K562 (cell line): ENCODE results near the gene CHST14. TPM values are rescaled to one million over a fixed set of nuclear protein-coding genes. Genes with fewer than 3 reads are reported as not detected.

ENCODE experiments used
- ATAC-seq: fragments of 200-7000 bp; cut with Tn5 transposase; 3 replicates; pipeline ENCODE4 v1.9.1; 2020; ENCODE audit warnings: moderate library complexity
- BruUV-seq: library from RNA; stranded (reverse); fragments of 400-500 nt; replicated peaks from 2 replicates; lab custom pipeline; 2021; lab: Mats Ljungman, UMichigan
- CTCF ChIA-PET: fragments of 300-600 bp; formaldehyde crosslinking; extraction: SDS; loops from one replicate; lab custom pipeline; 2021; ENCODE audit warnings: low intra/inter-chr PET ratio; lab: Yijun Ruan, JAX
- POLR2A ChIA-PET: fragments of 300-600, 350-650 bp; sonication (Branson Sonifier 250); formaldehyde crosslinking; extraction: SDS; loops from one replicate; lab custom pipeline; 2021; ENCODE audit warnings: antibody characterized with exemption, inconsistent platforms; lab: Yijun Ruan, JAX
- DNase-seq, 4 experiments: peaks; one replicate each; pipeline versions ENCODE4 v3.0.0 to v3.0.0-alpha.2; 2011 to 2018; ENCODE audit warnings: low spot score in 3 of 4, mixed read lengths in 3 of 4; ENCODE audit errors: extremely low read depth in 1 of 4
- FAIRE-seq: peaks from 2 replicates; lab custom pipeline; 2011; peaks lifted over from hg19 to GRCh38; lab: Jason Lieb, UNC
- H2AFZ ChIP-seq: 2 replicates; pipeline ENCODE4 v1.6.0; 2011; ENCODE audit warnings: low read depth, low read length, control low read depth, inconsistent platforms
- H3K27ac ChIP-seq: fragments of 200-600 bp; 3 replicates; pipeline ENCODE4 v1.8.0; 2011; ENCODE audit warnings: low read depth, mild to moderate bottlenecking, control low read depth, inconsistent platforms, low read length, moderate library complexity, mixed read lengths; ENCODE audit errors: extremely low read depth
- H3K27me3 ChIP-seq, 2 experiments: fragments of 300-600 bp in 1 of 2; 2 replicates in 1 of 2; 3 replicates in 1 of 2; pipeline versions ENCODE4 v1.6.0 to v1.8.0; 2011; ENCODE audit warnings: inconsistent platforms in 2 of 2, low read length in 2 of 2, mild to moderate bottlenecking in 1 of 2, mixed read lengths in 1 of 2, moderate library complexity in 1 of 2; ENCODE audit not compliant: control insufficient read depth in 2 of 2, insufficient read depth in 2 of 2
- H3K36me3 ChIP-seq: fragments of 300-600 bp; 3 replicates; pipeline ENCODE4 v1.8.0; 2011; ENCODE audit warnings: mild to moderate bottlenecking, low read length, inconsistent platforms; ENCODE audit not compliant: control insufficient read depth, insufficient read depth
- H3K4me1 ChIP-seq, 2 experiments: fragments of 200-600 bp in 1 of 2; replicated peaks in 1 of 2; 2 replicates in 1 of 2; 3 replicates in 1 of 2; pipeline versions ENCODE4 v1.5.1 to v1.8.0; 2011; ENCODE audit warnings: inconsistent platforms in 2 of 2, low read length in 2 of 2, mild to moderate bottlenecking in 1 of 2, mixed read lengths in 1 of 2, moderate library complexity in 1 of 2; ENCODE audit not compliant: control insufficient read depth in 2 of 2, insufficient read depth in 2 of 2
- H3K4me2 ChIP-seq: 2 replicates; pipeline ENCODE4 v1.6.1; 2011; ENCODE audit warnings: low read length, control low read depth, inconsistent platforms, mixed read lengths; ENCODE audit not compliant: insufficient read depth
- H3K4me3 ChIP-seq: fragments of 200-600 bp; sonication (generic), shearing (Covaris generic); 2 replicates; pipeline ENCODE4 v1.5.1; 2016; ENCODE audit warnings: control low read depth, inconsistent platforms
- H3K79me2 ChIP-seq: fragments of 200-600 bp; 3 replicates; pipeline ENCODE4 v1.8.0; 2011; ENCODE audit warnings: low read length, inconsistent platforms; ENCODE audit not compliant: control insufficient read depth, insufficient read depth
- H3K9ac ChIP-seq, 2 experiments: 2 replicates each; pipeline versions ENCODE4 v1.6.0 to v1.6.1; 2011; ENCODE audit warnings: low read depth in 2 of 2, low read length in 2 of 2, control low read depth in 1 of 2, inconsistent platforms in 1 of 2, mild to moderate bottlenecking in 1 of 2, mixed read lengths in 1 of 2; ENCODE audit not compliant: insufficient read depth in 1 of 2
- H3K9me1 ChIP-seq: one replicate; pipeline ENCODE4 v1.6.0; 2011; ENCODE audit warnings: inconsistent platforms, mild to moderate bottlenecking, low read length, moderate library complexity; ENCODE audit not compliant: control insufficient read depth, insufficient read depth
- H3K9me3 ChIP-seq: replicated peaks from 2 replicates; pipeline ENCODE4 v1.5.1; 2011; ENCODE audit warnings: low read depth, low read length, inconsistent platforms; ENCODE audit not compliant: control insufficient read depth, insufficient read depth
- H4K20me1 ChIP-seq: replicated peaks from 2 replicates; pipeline ENCODE4 v1.6.1; 2011; ENCODE audit warnings: low read length, inconsistent platforms, mixed read lengths; ENCODE audit not compliant: control insufficient read depth, insufficient read depth
- NFIX ChIP-seq: fragments of 250-450 bp; sonication (Bioruptor Pico); IDR thresholded peaks from 2 replicates; pipeline ENCODE4 v1.4.0; 2020; ENCODE audit warnings: low read depth, mild to moderate bottlenecking, moderate library complexity
- SIN3A ChIP-seq, 2 experiments: fragments of 150-350 bp in 1 of 2; IDR thresholded peaks; 2 replicates each; pipeline ENCODE4 v1.6.1; 2011 to 2016; ENCODE audit warnings: borderline replicate concordance in 2 of 2, low read depth in 2 of 2, low read length in 2 of 2, mild to moderate bottlenecking in 2 of 2, moderate library complexity in 2 of 2; ENCODE audit not compliant: control insufficient read depth in 1 of 2
- SMAD2 ChIP-seq: fragments of 150-350 bp; IDR thresholded peaks from 2 replicates; pipeline ENCODE4 v1.6.1; 2014; ENCODE audit warnings: low read depth, mild to moderate bottlenecking, low read length
- TCF7L2 ChIP-seq: fragments of 150-350 bp; IDR thresholded peaks from 2 replicates; pipeline ENCODE4 v1.6.1; 2016; ENCODE audit warnings: low read depth, mild to moderate bottlenecking, low read length, moderate library complexity
- THRAP3 ChIP-seq: fragments of 450-650 bp; IDR thresholded peaks from 2 replicates; pipeline ENCODE4 v1.6.1; 2016; ENCODE audit warnings: mild to moderate bottlenecking, inconsistent platforms, borderline replicate concordance
- ZNF23 ChIP-seq: fragments of 250-450 bp; sonication (Bioruptor Pico); IDR thresholded peaks from 2 replicates; pipeline ENCODE4 v1.4.0; 2020; ENCODE audit warnings: mild to moderate bottlenecking
- WGBS: fragments of 100-300 bp; shearing (Covaris generic); methylation state at CpG from one replicate; pipeline ENCODE4 v1.1.6; 2016; ENCODE audit warnings: low coverage, mixed read lengths; ENCODE audit not compliant: insufficient coverage; ENCODE audit errors: missing lambda C conversion rate; 5-methylcytosine and 5-hydroxymethylcytosine counted together
- in situ Hi-C: fragments of 300-500 bp; cut with MboI; formaldehyde crosslinking; loops from 4 replicates; pipeline ENCODE4 v1.15.0; 2018; ENCODE audit warnings: inconsistent platforms, mixed read lengths
- intact Hi-C: fragments of 100-400 bp; cut with micrococcal nuclease; formaldehyde crosslinking; loops from 2 replicates; pipeline ENCODE4 v1.14.2; 2022
- polyA plus RNA-seq, 8 experiments: library from polyadenylated mRNA; depleted of rRNA in 4 of 8; stranded (reverse) in 5 of 8; unstranded in 3 of 8; fragments of >200 nt; fragmentation: Nextera tagmentation in 2 of 8; fragmentation: Illumina TruSeq in 1 of 8; extraction: Ambion mirVana in 2 of 8; extraction: Trizol in 1 of 8; gene quantifications; 2 replicates each; pipeline versions ENCODE4 v1.2.1 to v1.2.3, GENCODE V29; 2011 to 2014; ENCODE audit warnings: inconsistent platforms in 1 of 8, missing spikeins in 1 of 8
- total RNA-seq, 7 experiments: library from RNA; depleted of rRNA in 6 of 7; stranded (reverse); fragments of >200 nt in 6 of 7; fragmentation: Illumina TruSeq in 2 of 7; extraction: Trizol in 2 of 7; gene quantifications; 2 replicates each; pipeline versions ENCODE4 v1.2.1 to v1.2.3, GENCODE V29; 2011 to 2021; ENCODE audit warnings: low replicate concordance in 1 of 7
- TF ChIP-seq, protein P1 (sequence below): fragments of 450-650 bp; IDR thresholded peaks from 2 replicates; pipeline ENCODE4 v1.6.1; 2016; ENCODE audit warnings: mild to moderate bottlenecking
- TF ChIP-seq, protein P2 (sequence below): sonication (generic); formaldehyde crosslinking; IDR thresholded peaks from 2 replicates; pipeline ENCODE4 v1.8.1; 2022; ENCODE audit warnings: missing genetic modification reagents

Gene CHST14
- total and polyA plus RNA-seq, 9 of the 15 experiments (the other 6 are each of a cell fraction or from before 2014, with no cell fraction given): 1.6 to 12.1 (median 4.5) TPM

DNA sequence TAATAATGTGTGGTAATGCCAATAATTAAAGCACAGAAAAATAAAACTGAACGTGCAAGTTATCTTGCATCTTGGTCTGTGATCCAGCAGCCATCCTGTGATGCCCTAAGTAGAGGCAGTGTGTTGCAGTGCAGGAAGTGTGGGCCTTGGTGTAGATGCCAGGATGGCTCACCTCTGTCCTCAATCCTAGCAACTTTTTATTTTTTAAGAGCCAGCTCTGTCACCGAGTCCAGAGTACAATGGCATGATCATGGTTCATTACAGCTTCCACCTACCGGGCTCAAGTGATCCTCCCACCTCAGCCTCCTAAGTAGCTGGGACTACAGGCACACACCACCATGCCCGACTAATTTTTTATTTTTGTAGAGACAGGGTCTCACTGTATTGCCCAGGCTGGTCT lies 22.4 kb upstream of the CHST14 start:
- FAIRE-seq (no peak), ATAC-seq (no peak), DNase-seq (no peak)
- Histone ChIP-seq H3K36me3 (peaks cover 27% of the 10 kb centered on the region; the same call in 2 of the 3 replicates), H3K4me1 (peaks cover 17 to 31% of the 10 kb centered on the region in 2 experiments), H2AFZ (no peak overlapping the region), H3K27ac (no peak overlapping the region), H3K9me1 (peaks cover 14% of the 10 kb centered on the region), H4K20me1 (peaks cover 54% of the 10 kb centered on the region), H3K9ac (no peak overlapping the region), H3K4me3 (no peak overlapping the region), H3K9me3 (no peaks in the 10 kb centered on the region), H3K79me2 (peaks cover 92% of the 10 kb centered on the region), H3K4me2 (no peak overlapping the region), H3K27me3 (no peaks in the 10 kb centered on the region)
- WGBS: 81% methylated on average over 4 of the region's 4 CpGs
- no peak for TF ChIP-seq SIN3A (IDR thresholded peaks at IDR 0.05; ENCODE audit: borderline replicate concordance in 2 of 2, control insufficient read depth in 1 of 2, low read depth in 2 of 2, low read length in 2 of 2)
- TF ChIP-seq NFIX (CRISPR knock-in tag): no peak
- no peak for TF ChIP-seq SMAD2
- TF ChIP-seq TCF7L2: no peak
- no peak for TF ChIP-seq THRAP3
- TF ChIP-seq ZNF23 (CRISPR knock-in tag): no peak
- TF ChIP-seq, protein P1, sequence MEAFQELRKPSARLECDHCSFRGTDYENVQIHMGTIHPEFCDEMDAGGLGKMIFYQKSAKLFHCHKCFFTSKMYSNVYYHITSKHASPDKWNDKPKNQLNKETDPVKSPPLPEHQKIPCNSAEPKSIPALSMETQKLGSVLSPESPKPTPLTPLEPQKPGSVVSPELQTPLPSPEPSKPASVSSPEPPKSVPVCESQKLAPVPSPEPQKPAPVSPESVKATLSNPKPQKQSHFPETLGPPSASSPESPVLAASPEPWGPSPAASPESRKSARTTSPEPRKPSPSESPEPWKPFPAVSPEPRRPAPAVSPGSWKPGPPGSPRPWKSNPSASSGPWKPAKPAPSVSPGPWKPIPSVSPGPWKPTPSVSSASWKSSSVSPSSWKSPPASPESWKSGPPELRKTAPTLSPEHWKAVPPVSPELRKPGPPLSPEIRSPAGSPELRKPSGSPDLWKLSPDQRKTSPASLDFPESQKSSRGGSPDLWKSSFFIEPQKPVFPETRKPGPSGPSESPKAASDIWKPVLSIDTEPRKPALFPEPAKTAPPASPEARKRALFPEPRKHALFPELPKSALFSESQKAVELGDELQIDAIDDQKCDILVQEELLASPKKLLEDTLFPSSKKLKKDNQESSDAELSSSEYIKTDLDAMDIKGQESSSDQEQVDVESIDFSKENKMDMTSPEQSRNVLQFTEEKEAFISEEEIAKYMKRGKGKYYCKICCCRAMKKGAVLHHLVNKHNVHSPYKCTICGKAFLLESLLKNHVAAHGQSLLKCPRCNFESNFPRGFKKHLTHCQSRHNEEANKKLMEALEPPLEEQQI: no peak
- TF ChIP-seq, protein P2, sequence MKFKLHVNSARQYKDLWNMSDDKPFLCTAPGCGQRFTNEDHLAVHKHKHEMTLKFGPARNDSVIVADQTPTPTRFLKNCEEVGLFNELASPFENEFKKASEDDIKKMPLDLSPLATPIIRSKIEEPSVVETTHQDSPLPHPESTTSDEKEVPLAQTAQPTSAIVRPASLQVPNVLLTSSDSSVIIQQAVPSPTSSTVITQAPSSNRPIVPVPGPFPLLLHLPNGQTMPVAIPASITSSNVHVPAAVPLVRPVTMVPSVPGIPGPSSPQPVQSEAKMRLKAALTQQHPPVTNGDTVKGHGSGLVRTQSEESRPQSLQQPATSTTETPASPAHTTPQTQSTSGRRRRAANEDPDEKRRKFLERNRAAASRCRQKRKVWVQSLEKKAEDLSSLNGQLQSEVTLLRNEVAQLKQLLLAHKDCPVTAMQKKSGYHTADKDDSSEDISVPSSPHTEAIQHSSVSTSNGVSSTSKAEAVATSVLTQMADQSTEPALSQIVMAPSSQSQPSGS (CRISPR knock-in tag): no peak
- intact Hi-C loops: no loop called here
- in situ Hi-C loops: no loop called here
- ChIA-PET POLR2A (interaction anchor here (0.9 to 2.8 kb wide), 2 partner anchors 21 to 34 kb away, joined by 3 to 15 read pairs; partner anchors contain the start of gene CHST14), CTCF (no interaction called here)
- BruUV-seq: no TSS peak
